Measurements from ENCODE around the gene VSTM2L.

- TF ChIP-seq CTCF (IDR thresholded peaks at IDR 0.05) (no peak), POLR2A (IDR thresholded peaks at IDR 0.05) (no peak), POLR2AphosphoS5 (IDR thresholded peaks at IDR 0.05; ENCODE audit: insufficient read depth in 1 of 2, low read depth in 1 of 2) (no peak)
Measured at GRCh38 chr20:37920270-37920669, 17.3 kb downstream of the VSTM2L start.

Data from vagina (tissue), 2 donors.